ENCODE data around the gene ACSM5. TPM values are rescaled to one million over a fixed set of nuclear protein-coding genes. Genes with fewer than 3 reads are reported as not detected.

Gene ACSM5
- total RNA-seq, 1 donor from 2014 or later = not detected

- H3K4me1 Mint-ChIP-seq = peaks cover 4% of the 10 kb centered on the region
- DNase-seq (ENCODE audit: low read depth, low spot score) = no peak
- no peak for TF ChIP-seq CTCF (conservative IDR thresholded peaks at IDR 0.05)
- H3K27ac Mint-ChIP-seq (ENCODE audit: unreplicated experiment) = no peak overlapping the region
- no peak overlapping the region for H3K4me3 Mint-ChIP-seq
- no peaks in the 10 kb centered on the region for H3K9me3 Mint-ChIP-seq
- peaks cover 31% of the 10 kb centered on the region for H3K27me3 Mint-ChIP-seq (ENCODE audit: low read depth)
- no peaks in the 10 kb centered on the region for H3K36me3 Mint-ChIP-seq (ENCODE audit: low read depth)
These were observed 36.6 kb upstream of the ACSM5 start for GRCh38 chr16:20372701-20373100.

- Mint-ChIP-seq H3K4me1 (no peaks in the 10 kb centered on the region), H3K27ac (ENCODE audit: unreplicated experiment) (no peak overlapping the region), H3K27me3 (ENCODE audit: low read depth) (peaks cover 30% of the 10 kb centered on the region), H3K36me3 (ENCODE audit: low read depth) (no peaks in the 10 kb centered on the region), H3K9me3 (no peaks in the 10 kb centered on the region), H3K4me3 (no peak overlapping the region)
- DNase-seq (ENCODE audit: low read depth, low spot score) = no peak
- no peak for TF ChIP-seq CTCF (conservative IDR thresholded peaks at IDR 0.05)
These were observed 32.2 kb upstream of the ACSM5 start for GRCh38 chr16:20377181-20377580.

- TF ChIP-seq CTCF (conservative IDR thresholded peaks at IDR 0.05) = no peak
- H3K4me3 Mint-ChIP-seq = no peak overlapping the region
- peaks cover 22% of the 10 kb centered on the region for H3K4me1 Mint-ChIP-seq
- no peaks in the 10 kb centered on the region for H3K9me3 Mint-ChIP-seq
- H3K36me3 Mint-ChIP-seq (ENCODE audit: low read depth) = no peaks in the 10 kb centered on the region
- no peak for DNase-seq (ENCODE audit: low read depth, low spot score)
- H3K27me3 Mint-ChIP-seq (ENCODE audit: low read depth) = peaks cover 21% of the 10 kb centered on the region
- H3K27ac Mint-ChIP-seq (ENCODE audit: unreplicated experiment) = no peak overlapping the region
These were observed 28.6 kb upstream of the ACSM5 start for GRCh38 chr16:20380782-20381181.

- peaks cover 38% of the 10 kb centered on the region for H3K4me1 Mint-ChIP-seq
- H3K27ac Mint-ChIP-seq (ENCODE audit: unreplicated experiment) = no peak overlapping the region
These were observed 27.0 kb upstream of the ACSM5 start for GRCh38 chr16:20382202-20382948.

More at GRCh38 chr16:20382202-20382948, 27.0 kb upstream of the ACSM5 start:
- peaks cover 4% of the 10 kb centered on the region for H3K9me3 Mint-ChIP-seq
- H3K27me3 Mint-ChIP-seq (ENCODE audit: low read depth) = peaks cover 15% of the 10 kb centered on the region
- TF ChIP-seq CTCF (conservative IDR thresholded peaks at IDR 0.05) = no peak
- H3K36me3 Mint-ChIP-seq (ENCODE audit: low read depth) = peaks cover 3% of the 10 kb centered on the region
- DNase-seq (ENCODE audit: low read depth, low spot score) = no peak
- H3K4me3 Mint-ChIP-seq = no peak overlapping the region

All from neural crest cell (in vitro differentiated cells).